CD1c-positive myeloid dendritic cell (primary cell): Measurements from ENCODE around the gene ZNF438.
"Not testable (repeated sequence)": the region's sequence is repeated elsewhere in the genome, so short reads cannot be mapped to it uniquely, and the experiment has no call there.

Experiments
- DNase-seq: peaks from one replicate; pipeline ENCODE4 v3.0.0-alpha.2; 2016; ENCODE audit errors: extremely low spot score

The ZNF438 gene

DNA sequence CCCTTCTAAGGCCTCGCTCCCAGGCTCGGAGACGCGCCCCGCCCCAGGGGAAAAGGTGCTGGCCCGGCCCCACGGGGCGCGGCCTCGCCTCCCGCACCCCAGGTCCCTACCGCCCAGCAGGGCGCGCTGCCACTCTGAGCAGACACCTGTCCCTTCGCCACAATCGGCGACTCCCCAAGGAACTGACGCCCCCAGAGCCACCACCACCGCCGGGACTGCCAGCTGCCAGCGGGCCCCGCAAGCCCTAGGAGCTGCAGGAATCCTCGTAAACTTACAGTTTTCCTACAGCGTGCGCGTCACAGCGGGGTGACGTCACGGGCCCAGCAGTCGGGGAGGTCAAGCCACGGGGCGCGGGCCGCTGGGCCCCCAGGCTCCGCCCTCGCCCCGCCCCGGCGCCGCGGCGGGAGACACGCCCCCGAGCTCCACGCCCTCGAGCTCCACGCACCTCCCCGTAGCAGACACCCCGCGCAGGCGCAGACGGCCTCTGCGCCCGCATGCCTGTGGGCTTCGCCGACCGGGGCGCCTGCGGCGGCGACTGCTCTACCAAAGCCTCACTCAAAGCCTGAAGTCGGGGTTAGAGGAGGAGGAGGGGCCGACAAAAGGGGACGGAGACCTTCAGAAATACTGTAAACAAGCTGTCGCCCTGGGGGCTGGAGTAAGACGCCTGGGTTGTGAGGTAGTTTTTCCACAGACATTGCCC is at the start of gene ZNF438:
Gene ZNF438 (minus strand): TSS at position 308 of the 700 bp plus-strand sequence. CDS start 154,831 bp downstream, outside the sequence.
- peak; percentile 98 for DNase-seq

DNA sequence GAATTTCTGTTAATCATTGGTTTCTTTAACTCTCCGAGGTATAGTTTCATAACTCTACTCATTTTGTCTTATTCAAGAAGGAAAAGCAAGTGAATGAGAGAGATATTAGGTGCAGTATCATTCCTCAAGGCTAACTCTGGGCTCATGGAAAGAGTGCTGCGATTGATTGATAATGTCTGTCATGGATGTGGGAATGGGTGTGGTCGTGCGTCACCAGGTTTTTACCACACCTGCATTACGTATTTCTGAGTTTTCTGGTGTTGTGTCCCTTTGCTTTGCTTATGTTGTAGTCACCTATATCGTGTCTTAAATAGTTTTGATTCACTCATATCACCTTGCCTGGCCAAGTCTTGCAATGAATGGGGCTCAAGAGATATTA is 44.9 kb upstream of the ZNF438 start:
- DNase-seq, result no peak

DNA sequence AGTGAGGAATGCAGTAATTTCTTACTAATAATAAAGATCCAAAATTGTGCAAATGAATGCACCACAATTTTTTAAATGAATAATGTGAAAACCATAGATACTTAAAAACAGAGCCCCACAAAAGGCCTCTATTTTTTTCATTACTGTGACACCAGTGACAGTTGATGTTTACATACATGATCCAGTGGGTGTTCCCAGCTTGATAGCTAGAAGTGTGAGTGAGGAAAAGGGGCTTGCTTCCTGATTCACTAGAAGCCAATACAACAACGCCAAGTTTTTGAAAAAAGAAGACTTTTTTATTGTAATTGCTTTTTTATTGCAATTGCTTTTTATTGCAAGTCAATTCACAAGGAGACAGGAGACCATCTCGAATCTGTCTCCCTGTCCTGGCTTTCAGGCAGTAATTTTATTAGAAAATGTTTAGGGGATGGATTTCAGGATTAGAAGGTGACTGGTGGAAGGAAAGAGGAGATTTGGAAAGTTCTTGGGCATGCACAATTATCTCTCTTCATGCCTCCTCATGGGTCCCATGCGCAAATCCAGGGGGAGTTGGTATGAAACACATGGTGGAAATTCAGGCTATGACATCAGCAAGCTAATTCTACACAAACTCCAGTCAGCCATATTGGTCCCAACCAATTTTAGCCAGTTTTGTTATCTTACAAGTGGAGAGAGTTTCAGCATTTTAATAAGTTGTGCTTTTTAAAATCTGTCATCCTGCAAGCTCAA is 44.4 kb upstream of the ZNF438 start:
- no peak for DNase-seq

GRCh38 chr10:31075434-31075833 is 43.8 kb upstream of the ZNF438 start:
- no peak for DNase-seq

DNA sequence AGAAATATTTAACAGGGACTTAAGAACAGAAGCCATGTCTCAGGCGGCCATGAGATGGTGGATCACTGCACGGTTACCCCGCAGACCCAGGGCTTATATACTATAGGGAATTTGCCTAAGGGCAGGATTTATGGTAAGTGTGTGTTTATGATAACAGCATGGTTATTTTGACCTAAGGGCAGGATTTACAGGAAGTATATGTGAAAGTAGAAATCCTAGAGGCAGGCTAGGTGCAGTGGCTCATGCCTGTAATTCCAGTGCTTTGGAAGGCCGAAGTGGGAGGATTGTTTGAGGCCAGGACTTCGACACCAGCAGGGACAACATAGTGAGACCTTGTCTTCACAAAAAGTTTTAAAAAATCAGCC is 43.0 kb upstream of the ZNF438 start:
- no peak for DNase-seq

GRCh38 chr10:31073996-31074721 is 42.5 kb upstream of the ZNF438 start:
- DNase-seq, result no peak

GRCh38 chr10:31073211-31073610 is 41.5 kb upstream of the ZNF438 start:
- no peak for DNase-seq

DNA sequence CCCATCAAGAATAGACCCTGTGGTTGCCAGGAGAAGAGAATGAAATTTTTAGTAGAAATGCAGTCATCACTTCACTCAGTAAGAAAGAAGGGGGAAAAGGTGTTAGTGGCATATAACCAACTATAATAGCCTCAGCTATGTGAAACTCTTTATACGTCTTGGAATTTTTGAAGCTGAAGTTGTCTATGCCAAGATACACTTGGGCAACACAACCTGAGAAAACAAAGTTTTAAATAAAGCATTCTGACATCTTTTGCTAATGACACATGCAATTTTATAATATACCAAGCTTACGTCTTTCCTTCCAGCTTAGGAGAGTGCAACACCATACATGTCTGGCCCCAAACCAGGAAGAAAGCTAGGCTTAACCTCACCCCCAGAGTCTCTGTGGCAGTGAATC is 40.8 kb upstream of the ZNF438 start:
- DNase-seq, result no peak

- no peak for DNase-seq
Observed at GRCh38 chr10:31071232-31072005, 39.8 kb upstream of the ZNF438 start.

DNA sequence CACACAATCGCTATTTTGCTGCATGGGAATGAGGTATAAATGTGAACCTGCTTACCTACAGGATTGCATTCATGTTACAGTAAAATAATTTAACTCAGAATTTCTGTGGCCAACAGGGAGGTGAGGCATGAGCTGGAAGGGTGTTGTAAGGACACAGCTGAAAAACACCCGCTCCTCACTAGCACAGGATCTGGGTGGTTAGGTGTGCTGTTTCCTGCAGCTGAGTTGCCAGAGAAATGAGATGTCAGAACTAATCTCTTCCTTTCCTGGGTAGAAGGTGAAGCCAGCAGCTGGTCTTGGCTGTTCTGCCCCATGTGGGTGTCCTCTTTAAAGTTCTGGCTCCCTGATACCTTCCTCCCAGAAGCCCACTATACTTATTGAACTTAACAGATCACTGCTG is 39.0 kb upstream of the ZNF438 start:
- no peak for DNase-seq

DNA sequence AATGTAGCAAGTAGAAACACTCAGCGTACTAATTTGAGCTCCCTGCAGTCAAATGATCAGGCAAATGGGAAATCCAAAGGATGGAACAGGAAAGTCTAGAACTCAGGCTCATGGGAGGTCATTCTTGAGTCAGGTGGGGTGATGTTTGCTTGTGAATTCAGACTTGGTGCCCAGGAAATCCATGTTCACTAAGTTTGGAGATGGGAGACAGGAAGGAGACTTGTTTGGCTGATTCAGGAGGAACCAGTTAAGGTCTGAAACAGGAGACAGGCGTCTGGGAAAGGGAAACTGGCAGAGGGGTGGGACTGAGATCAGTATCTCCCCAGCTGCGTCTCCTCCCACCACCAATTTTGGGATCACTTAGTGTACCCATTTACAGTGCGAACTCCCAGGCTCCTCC is 38.4 kb upstream of the ZNF438 start:
- DNase-seq, result no peak

DNA sequence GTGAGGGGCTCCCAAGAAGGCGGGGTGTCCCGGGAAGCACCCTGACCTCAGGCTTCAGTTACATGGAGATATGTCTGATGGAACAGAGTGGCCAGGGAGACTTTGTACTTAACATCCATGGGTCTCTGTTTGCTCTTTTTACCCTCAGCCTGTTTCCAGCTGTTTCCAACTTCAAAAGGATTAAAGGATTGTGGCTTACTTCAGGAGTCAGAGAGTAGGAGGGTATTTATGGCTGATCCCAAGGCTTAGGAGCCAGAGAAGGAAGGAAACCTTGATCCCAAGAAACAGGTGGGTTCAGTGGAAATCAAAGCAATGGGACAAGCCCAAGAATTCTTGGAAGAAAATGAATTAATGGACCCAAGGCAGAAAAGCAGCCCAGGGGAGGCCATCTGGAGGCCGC is 37.7 kb upstream of the ZNF438 start:
- no peak for DNase-seq

DNA sequence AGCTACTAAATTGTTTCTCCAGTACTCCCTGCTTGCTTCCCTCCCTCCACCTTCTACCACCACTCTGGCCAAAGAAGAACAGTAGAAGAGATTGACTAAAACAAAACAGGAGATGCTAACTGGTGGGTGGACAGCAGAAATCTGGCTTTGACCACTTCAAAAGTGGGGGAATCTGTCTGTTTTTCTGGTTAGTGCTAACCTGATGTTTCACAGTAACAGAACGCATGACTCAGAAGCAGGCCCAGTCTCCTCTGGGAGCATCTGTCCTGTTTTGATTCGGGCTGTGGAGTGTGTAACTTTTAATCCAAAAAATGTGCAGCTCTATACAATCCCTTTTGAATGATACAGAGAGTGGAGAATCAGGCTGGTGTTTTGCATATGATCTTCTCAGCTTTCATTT is 32.7 kb upstream of the ZNF438 start:
- no peak for DNase-seq

- no peak for DNase-seq
Observed at GRCh38 chr10:31063841-31064240, 32.2 kb upstream of the ZNF438 start.

DNA sequence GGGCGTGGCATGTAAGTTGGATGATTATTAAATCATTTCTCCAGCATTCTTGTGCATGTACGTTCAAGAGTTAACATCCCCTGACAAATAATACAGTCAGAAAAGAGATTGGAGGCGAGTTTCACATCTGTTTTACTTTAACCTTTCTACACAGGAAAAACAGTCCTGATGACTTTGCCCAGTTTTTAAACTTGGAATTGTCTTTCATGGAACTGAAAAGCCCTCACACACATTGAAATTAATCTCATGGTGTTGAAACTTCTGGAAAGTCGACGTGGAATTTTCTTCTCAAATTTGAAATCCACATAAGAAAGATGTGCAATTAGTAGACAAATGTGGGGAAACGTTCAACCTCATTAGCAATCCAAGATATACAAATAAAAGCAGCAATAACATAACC is 31.2 kb upstream of the ZNF438 start:
- DNase-seq, result no peak

- DNase-seq, result no peak
Observed at GRCh38 chr10:31061941-31062340, 30.3 kb upstream of the ZNF438 start.

DNA sequence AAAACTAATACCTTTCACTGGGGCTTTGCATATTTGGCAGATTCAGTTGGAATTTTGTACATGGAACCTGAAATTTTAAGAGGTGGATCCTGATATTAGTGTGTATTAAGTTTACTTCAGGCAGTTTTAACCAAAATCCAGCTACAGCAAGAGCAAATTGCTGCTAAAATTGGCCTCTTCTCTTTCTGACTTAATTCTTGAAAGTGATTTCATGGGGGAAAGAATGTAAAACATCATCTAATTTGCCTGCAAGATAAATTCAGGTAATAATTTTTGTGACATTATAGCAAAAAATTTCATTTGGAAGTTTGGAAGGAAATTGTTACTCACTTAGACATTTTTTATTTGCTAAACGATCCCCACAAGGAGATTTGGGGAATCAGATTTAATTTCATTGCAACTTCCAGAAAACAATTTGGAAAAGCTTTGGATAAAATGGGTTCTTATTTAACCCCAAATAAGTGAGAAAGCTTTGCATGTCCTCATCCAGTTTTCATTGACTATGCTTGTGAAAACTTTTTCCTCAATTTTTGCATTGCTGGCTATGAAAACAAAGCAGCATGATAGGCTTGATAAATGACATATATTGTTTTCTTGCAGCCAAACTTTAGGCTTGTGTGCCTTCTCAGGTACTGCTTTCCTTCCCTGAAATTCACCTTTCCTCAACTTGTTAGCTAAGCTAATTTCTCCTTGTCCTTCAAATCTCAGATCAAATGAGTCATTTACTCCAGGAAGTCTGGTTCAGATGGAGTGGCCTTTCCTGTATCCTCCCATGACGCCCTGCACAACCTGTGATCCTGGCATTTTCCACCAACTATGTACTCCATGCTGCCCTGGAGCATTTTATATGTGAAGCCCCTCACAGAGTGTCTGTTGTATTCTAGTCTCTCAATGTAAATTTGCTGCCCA is 27.4 kb upstream of the ZNF438 start:
- no peak for DNase-seq

GRCh38 chr10:31056678-31057077 is 25.0 kb upstream of the ZNF438 start:
- not testable (repeated sequence) for DNase-seq

DNA sequence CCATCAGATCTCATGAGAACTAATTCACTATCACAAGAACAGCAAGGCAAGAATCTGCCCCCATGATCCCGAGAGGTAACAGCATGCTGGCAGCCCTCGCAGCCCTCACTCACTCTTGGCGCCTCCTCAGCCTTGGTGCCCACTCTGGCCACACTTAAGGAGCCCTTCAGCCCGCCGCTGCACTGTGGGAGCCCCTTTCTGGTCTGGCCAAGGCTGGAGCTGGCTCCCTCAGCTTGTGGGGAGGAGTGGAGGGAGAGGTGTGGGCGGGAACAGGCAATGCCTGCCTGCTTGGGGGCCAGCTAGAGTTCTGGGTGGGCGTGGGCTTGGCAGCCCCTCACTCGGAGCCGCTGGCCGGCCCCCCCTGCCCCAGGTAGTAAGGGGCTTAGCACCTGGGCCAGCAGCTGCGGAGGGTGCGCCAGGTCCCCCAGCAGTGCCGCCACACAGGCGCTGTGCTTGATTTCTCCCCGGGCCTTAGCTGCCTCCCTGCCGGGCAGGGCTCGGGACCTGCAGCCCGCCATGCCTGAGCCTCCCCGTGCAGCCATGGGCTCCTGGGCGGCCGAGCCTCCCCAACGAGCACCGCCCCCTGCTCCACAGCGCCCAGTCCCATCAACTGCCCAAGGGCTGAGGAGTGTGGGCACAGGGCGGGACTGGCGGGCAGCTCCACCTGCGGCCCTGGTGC is 24.0 kb upstream of the ZNF438 start:
- no peak for DNase-seq

DNA sequence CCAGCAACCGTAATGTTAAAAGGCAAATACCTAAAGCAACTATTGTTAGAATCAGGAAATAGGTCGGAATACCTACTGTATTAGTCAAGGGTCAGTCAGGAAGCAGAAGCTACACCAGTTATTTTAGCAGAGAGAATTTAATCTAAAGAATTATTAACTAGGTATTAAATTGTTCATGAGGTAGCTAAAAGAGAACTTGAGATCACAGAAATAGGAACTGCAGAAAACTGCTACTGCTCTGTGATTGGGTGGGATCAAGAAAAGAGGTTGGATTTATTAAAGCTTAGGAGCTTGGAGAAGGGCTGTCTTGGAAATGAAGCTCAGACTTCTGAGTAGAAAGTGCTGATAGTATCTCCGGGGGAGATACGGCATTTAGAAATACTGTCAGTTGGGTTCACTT is 20.0 kb upstream of the ZNF438 start:
- DNase-seq, result no peak

GRCh38 chr10:31042670-31043069 is 11.0 kb upstream of the ZNF438 start:
- DNase-seq, result no peak
